Activated CD8-positive, alpha-beta memory T cell treated with anti-CD3 and anti-CD28 coated beads for 1 hour (primary cell): Measurements from ENCODE around the gene ADGRD1.

Experiments used
- DNase-seq, 2 donors: peaks; one replicate each; pipeline ENCODE4 v3.0.0-alpha.2; 2020; ENCODE audit warnings: low read depth in 1 of 2; ENCODE audit errors: extremely low read depth in 1 of 2

The ADGRD1 gene

DNA sequence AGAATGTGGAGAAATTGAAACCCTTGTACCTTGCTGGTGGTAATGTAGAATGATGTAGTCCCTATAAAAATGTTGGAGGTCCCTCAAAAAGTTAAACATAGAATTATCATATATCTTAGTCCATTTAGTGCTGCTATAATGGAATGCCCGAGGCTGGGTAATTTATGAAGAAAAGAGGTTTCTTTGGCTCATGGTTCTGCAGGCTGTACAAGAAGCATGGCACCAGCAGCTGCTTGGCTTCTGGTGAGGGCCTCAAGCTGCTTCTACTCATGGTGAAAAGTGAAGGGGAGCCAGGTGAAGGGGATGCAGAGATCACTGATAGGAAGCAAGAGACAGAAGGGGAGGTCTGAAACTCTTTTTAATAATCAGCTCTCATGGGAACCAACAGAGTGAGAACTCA lies 233.9 kb downstream of the ADGRD1 start:
- DNase-seq: no peak

DNA sequence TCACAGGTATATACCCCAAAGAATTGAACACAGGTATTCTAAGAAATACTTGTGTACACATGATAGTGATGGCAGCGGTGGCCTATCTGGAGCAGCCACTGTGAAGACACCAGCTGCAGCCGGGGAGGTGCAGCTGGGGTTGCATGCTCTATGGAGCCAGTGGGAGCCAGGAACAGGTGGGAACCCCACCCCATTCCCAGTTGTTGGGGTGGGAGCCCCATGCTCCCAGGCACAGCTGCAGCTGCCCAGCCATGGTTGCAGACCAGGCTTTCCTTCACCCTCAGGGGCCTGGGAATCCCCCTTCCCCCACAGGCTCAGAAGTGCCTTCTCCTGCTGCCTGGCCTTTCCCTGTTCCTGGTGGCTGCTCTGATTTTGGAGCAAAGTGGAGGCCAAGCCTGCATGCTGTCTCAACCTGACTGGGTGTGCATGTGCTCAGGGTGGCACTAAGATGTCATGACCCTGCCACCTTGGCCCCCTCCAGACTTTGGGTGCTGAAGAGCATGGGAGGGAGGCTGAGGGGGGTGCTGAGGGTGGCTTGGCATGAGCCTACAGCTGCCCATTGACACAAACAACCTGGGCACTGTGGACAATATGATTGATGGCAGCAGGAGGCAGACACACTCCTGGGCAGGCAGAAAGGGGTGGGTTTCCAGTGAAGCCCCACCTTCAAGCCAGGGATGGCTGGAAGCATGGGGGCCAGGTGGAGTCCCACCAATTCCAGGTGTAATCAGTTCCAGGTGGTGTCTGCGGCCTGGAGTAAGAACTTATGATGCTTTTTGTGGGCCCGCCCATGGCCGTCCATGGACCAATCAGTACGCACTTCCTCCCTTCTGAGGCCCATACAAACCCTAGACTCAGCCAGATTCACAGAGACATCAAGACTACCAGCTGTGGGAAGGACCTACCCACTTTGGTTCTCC lies 234.7 kb downstream of the ADGRD1 start:
- no peak for DNase-seq

DNA sequence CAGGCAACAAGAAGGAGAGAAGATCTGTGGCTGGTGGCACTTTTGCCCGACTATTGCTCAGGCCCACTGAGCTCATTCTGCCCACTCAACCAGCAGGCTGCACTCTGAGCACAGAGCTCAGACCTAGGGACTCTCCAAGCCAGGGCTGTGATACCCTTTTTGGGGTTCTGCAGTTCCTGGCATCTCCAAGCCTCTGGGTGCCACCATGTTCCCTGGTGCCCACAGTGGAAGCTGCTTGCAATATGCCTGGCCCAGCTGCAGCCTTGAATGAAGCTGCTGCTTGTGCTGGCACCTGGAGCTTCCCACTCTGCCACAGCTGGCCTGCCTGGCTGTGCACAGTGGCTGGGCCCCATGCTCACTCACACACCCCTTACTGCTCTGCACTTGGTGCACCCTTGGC lies 236.1 kb downstream of the ADGRD1 start:
- no peak for DNase-seq

DNA sequence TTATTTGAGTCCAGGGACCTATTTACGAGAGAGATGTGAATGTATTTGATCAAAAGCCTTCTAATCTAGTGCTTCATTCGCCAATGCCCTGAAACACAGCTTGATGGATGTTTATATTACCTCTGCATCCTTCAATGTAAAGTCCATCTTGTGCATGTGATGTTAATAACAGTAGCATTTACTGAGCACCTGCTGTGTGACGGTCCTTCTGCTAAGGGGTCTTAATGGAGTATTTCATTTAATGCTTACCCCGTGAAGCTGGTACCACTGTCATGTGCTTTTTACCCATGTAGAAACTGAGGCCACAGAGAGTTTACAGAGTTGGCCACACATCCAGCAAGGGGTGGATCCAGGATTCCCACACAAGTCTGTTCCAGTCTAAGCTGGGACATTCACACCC lies 237.3 kb downstream of the ADGRD1 start:
- no peak for DNase-seq
